GM18907 (cell line): ENCODE results near the gene SECISBP2L.
"Not testable (repeated sequence)": the region's sequence is repeated elsewhere in the genome, so short reads cannot be mapped to it uniquely, and the experiment has no call there.

Source experiments
- ATAC-seq: cut with Tn5 transposase; IDR thresholded peaks from one replicate; pipeline ENCODE4 v1.9.1; 2021; ENCODE audit warnings: mild to moderate bottlenecking, moderate library complexity; ENCODE audit not compliant: unreplicated experiment

The SECISBP2L gene

DNA sequence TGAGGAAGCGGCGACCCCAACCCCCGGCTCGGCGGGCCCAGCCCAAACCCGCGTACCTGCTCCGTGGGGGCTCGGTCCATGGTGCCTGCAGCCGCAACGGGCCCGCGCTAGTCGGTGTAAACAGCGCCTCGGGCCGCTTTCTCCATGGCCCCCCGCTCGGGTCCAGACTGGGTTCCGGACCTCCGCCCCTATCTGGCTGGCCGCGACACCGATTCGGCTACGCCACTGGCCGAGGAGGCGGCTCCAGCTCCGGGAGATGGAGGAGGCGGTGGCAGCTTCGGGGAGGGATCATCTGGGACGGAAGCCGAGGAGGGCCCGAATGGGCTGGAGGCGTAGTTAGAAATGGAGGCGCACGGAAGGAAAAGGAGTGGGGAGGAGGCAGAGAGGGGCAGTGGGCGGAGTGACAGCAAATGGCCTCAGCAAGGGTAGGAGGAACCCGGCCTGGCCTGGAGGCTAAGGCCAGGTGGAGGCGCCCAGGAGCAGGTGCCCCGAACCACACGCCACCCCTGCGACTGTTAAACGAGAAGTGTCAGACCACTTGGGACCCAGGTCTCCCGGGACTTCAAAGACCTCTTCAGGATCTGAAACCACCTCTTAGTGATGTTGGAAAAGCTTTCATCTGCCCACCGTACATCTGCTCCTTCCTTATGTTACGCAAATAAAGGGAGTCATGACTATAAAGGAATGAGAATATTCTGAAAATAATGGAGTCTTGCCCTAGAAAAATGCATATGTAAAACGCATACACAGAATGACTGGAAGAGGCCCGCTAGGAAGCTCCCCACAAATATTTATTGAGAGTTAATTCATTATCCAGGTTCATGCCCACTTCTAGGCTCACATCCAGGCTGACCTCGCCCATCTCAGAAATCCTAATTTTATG is at the start of gene SECISBP2L:
SECISBP2L (minus strand) TSS at position 227 of the 883 bp plus-strand sequence; CDS start at position 80, 147 bp downstream.
- ATAC-seq: peak; percentile 94

- no peak for ATAC-seq
Measured at GRCh38 chr15:49094923-49095322, 48.7 kb upstream of the SECISBP2L start.

DNA sequence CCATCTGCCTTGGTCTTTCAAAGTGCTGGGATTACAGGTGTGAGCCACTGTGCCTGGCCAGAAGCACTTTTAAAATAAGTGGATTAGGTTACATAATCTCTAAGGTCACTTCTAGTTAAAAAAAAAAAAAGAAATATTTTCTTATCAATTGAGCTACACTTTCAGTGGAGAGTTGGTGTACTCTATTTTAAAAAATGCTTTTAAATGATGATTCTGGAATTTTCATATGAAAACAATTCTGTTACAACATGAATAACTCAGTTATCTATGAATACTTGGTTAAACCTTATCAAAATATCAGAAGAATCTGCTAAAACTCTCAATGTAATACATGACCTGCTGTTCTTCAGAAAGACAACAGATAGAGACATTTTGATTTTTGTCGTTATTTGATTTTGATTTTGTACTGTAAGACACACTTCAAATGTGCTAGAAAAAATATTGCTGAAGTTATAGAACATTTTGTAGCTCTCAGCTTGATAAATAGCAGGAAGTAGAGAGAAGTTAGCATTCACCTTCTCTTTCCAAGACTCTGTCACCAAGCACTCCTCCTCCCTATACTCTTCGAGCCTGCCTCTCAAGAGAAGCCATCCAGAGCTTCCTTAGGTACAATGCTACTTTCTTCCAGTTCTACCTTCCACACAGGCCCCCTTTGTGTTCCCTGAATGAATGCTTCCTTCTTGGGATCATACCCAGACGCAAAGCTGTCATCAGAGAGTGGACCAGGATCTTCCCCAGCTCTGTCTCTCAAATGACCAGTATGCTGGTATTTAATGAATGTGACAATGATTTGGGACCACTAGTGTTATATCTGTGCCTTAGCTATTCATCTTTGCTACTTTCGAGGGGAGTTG is 47.2 kb upstream of the SECISBP2L start:
- no peak for ATAC-seq

GRCh38 chr15:49088996-49089395 is 42.8 kb upstream of the SECISBP2L start:
- no peak for ATAC-seq

GRCh38 chr15:49085696-49086459 is 39.6 kb upstream of the SECISBP2L start:
- no peak for ATAC-seq

DNA sequence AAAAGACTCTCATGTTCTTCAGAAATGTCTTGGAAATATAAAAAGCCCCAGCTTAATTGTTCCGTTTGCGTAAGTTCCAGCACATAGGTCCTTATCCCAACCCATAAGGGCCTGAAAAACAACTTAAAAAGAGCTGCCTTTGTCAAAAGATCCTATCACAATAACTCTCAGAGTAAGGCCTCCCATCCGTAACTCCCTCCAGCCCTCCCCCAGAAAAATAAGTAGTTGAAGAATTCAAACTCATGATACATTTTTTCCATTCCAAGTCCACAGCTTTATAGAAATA is 38.0 kb upstream of the SECISBP2L start:
- no peak for ATAC-seq

DNA sequence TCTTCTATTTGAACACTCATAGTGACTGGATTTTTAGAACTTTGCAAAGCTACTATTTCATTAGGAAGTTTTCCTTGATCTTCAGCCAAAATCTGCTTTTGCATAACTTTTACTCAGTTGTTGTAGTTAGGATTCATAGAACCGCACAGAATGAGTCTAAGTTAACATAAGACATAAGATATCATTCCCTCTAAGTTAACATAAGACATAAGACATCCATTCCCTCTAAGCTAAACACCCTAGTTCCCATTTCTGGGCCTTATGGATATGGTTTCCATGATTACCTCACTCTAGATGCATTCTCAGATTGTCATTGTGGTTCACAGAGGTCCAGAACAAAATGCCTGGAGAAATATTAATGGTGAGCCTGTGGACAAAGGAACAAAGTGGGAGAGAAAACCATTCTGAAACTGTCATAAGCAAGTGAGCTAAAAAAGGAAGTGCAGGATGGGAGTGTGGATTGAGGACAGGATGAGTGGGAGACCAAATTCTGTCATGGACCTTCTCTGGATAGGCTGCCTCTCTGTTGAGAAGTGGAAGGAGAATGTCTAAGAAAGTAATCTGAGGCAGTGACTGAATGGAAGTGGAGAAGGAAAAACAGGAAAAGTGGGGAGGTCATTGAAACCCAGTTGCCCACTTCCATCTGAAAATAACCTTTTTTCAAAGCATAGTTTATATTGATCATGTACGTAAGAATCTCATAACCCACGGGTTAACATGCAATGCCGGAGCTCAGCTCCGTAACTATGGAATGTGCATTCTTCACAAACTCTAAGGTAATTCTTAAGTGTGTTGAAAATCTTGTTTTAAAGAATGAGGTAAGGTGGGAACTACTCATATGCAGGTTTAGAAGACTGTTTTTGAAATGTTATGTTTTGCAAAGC is 37.4 kb upstream of the SECISBP2L start:
- ATAC-seq: no peak

DNA sequence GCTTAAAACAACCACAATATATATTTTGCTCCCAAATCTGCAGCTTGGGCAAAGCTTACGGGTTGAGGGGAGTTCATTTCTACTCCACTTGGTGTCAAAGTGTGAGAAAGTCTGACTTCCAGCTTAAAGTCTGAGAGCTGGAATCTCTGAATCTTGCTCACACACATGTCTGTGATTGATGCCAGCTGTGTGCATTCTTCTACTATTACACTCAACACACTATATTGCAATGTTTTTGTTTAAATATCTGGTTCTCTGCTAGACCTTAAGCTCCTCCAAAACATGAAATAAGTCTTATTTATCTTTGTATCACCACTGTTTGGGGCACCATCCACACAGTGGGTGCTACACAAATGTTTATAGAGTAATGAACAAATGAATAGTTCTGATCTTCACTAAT is 36.7 kb upstream of the SECISBP2L start:
- ATAC-seq: no peak

DNA sequence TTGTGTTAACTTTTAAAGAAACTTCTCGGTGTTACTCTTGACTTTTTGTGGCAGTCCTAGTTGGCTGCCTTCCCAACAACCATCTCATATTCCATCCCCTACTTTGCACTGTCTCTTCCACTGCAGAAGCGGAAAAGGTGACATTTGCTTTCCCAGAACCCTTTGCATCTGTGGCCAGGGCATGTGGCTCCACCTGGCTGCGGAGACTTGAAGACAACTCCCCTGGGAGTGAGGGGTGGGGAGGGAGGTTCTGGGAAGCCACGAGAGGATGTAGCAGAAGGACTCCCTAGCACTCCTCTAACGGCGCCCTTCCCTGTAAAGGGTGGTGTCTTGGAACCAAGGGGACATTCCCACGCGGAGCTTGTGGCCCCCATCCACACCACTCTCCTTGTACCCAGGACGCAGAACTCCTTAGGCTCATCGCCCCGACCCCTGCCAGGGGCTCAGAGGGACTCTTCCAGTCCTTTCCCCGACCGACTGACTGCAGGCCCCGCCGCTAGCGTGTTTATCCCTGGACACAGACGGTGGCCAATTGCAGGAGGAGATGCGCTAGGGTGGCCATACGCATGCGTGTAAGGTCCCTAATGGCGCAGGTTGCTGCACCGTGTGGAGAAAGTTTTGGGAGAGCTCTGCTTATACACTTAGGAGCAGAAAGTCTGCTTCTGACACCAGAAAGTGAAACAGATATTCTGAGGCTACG is 33.2 kb upstream of the SECISBP2L start:
- ATAC-seq: no peak

DNA sequence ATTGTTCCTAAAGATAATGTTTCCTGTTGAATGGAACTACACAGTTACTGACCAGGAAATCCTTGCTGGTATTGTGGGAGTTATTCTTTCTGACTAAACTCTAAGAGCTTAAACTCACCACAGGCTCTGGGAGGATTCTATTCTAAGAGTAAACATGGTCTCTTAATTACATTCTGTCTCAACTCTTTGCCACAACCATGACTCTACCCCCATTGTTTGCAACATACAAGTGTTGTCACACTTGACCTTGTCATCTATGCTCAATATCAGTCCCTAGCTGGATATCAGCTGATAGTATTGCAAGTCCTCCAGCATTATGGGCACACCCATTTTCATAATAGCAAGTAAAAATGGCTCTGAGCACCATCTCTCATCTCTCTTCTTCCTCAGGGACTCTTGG is 29.6 kb upstream of the SECISBP2L start:
- no peak for ATAC-seq

- ATAC-seq: not testable (repeated sequence)
Measured at GRCh38 chr15:49074589-49075287, 28.5 kb upstream of the SECISBP2L start.

GRCh38 chr15:49066372-49066771 is 20.1 kb upstream of the SECISBP2L start:
- ATAC-seq: no peak

GRCh38 chr15:49064884-49065283 is 18.6 kb upstream of the SECISBP2L start:
- ATAC-seq: no peak

DNA sequence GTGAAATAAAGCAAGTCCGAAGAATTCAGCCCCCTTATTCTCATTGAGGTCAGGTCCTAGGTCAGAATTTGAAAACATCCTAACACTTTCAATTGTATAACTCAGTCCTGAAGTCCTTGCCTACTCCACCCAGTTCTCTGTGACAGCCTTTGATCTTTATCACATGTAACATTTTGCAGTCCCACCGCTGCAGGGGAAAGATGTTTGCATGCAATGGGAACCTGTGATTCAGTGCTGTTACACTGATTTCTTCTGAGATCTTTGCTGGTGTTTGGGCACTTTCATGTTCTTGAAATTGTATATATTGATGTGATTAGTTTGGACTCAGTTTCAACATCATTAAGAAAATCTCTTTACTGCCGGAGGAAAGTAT is 18.0 kb upstream of the SECISBP2L start:
- no peak for ATAC-seq

- ATAC-seq: no peak
Measured at GRCh38 chr15:49063402-49064280, 17.4 kb upstream of the SECISBP2L start.

DNA sequence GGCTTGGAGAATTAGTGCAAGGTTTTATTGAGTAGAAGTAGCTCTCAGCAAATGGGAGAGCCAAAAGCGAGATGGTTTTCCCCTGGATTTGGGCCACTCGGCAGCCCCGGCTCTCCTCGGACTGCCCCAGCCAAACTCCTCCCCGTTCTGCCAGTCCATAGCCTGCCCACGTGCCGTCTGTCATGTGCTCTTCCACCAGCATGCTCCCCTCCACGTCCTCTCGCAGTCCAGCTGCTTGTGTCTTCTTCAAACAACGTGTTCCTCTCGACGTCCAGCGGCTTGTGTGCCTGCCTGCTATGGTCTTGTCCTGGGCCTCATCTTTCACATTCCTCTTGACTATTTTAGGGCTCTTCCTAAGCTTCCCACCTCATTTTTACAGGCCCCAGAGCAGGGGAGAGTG is 16.7 kb upstream of the SECISBP2L start:
- no peak for ATAC-seq

GRCh38 chr15:49060710-49061495 is 14.7 kb upstream of the SECISBP2L start:
- ATAC-seq: no peak
